Measurements from ENCODE around the gene ATP13A2. TPM values are rescaled to one million over a fixed set of nuclear protein-coding genes. Genes with fewer than 3 reads are reported as not detected.
"Not testable (repeated sequence)": the region's sequence is repeated elsewhere in the genome, so short reads cannot be mapped to it uniquely, and the experiment has no call there.

The ATP13A2 gene
- polyA plus RNA-seq, 3 donors: 17.6 to 37.8 (median 19.5) TPM

DNA sequence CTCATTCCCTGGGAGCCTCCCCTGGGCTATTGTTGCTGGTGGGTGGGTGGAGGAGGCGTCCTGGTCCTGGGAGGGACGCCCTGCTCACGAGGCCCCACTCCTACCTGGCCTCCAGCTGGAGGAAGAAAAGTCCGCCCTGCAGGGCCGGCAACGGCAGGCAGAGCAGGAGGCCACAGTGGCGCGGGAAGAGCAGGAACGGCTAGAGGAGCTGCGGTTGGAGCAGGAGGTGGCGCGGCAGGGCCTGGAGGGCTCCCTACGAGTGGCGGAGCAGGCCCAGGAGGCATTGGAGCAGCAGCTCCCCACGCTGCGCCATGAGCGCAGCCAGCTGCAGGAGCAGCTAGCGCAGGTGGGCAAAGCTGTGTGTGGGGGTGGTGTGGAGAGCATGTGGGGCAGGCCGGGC, 65.1 kb downstream of the ATP13A2 start:
- Histone ChIP-seq H4K20me1 (ENCODE audit: insufficient read depth, low read length) (no peaks in the 10 kb centered on the region), H3K27me3 (ENCODE audit: control insufficient read depth in 2 of 2, insufficient read depth in 2 of 2, low read length in 2 of 2) (no peaks in the 10 kb centered on the region), H3K36me3 (replicated peaks in 1 of 2; ENCODE audit: control insufficient read depth in 1 of 2, insufficient read depth in 2 of 2, low read length in 2 of 2) (peaks cover 0 to 8% of the 10 kb centered on the region in 2 donors), H3K79me2 (ENCODE audit: insufficient read depth, low read length) (no peaks in the 10 kb centered on the region), H3K4me3 (replicated peaks in 1 of 3; ENCODE audit: low read depth in 2 of 3, low read length in 3 of 3) (no peak overlapping the region), H3K27ac (ENCODE audit: low read depth in 1 of 2, low read length in 2 of 2) (no peak overlapping the region), H3K9me3 (replicated peaks in 1 of 2; ENCODE audit: control insufficient read depth in 1 of 2, insufficient read depth in 1 of 2, low read length in 2 of 2) (no peaks in the 10 kb centered on the region), H3K4me2 (replicated peaks; ENCODE audit: extremely low read depth, low read length, poor library complexity, severe bottlenecking) (no peak overlapping the region), H2AFZ (ENCODE audit: insufficient read depth, low read depth, low read length, poor library complexity, severe bottlenecking) (no peak overlapping the region), H3K4me1 (ENCODE audit: control insufficient read depth in 1 of 2, insufficient read depth in 2 of 2, low read length in 2 of 2) (no peaks in the 10 kb centered on the region), H3K9ac (ENCODE audit: insufficient read depth, low read length, poor library complexity, severe bottlenecking) (no peak overlapping the region)
- Mint-ChIP-seq H3K27ac (no peak overlapping the region), H3K36me3 (peaks cover 3 to 9% of the 10 kb centered on the region in 2 donors), H3K4me3 (no peak overlapping the region), H3K9me3 (peaks cover 0 to 2% (median 0%) of the 10 kb centered on the region in 7 donors), H3K27me3 (ENCODE audit: low read depth in 3 of 3) (peaks cover 0 to 2% (median 0%) of the 10 kb centered on the region in 3 donors), H3K4me1 (no peaks in the 10 kb centered on the region)
- 96% methylated on average over 17 of the region's 19 CpGs for WGBS (ENCODE audit: insufficient coverage)
- DNase-seq: no peak
- intact Hi-C loops (cut with micrococcal nuclease): no loop called here
- TF ChIP-seq, protein P1, sequence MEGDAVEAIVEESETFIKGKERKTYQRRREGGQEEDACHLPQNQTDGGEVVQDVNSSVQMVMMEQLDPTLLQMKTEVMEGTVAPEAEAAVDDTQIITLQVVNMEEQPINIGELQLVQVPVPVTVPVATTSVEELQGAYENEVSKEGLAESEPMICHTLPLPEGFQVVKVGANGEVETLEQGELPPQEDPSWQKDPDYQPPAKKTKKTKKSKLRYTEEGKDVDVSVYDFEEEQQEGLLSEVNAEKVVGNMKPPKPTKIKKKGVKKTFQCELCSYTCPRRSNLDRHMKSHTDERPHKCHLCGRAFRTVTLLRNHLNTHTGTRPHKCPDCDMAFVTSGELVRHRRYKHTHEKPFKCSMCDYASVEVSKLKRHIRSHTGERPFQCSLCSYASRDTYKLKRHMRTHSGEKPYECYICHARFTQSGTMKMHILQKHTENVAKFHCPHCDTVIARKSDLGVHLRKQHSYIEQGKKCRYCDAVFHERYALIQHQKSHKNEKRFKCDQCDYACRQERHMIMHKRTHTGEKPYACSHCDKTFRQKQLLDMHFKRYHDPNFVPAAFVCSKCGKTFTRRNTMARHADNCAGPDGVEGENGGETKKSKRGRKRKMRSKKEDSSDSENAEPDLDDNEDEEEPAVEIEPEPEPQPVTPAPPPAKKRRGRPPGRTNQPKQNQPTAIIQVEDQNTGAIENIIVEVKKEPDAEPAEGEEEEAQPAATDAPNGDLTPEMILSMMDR (IDR thresholded peaks at IDR 0.05): no peak

DNA sequence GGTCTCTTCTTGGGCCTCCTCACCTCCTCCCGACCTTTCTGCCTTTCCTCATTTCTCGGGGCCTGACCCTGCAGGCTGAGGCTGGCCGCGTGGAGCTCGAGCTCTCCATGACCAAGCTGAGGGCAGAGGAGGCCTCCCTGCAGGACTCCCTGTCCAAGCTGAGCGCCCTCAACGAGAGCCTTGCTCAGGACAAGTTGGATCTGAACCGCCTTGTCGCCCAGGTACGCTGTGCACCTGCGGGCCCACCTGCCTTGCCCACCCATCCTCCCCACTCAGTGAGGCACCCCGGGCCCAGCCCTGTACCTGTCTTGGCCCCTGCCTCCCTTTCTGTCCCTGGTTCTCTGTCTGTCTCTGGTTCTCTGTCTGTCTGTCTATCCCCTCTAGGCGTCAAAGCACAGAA, 65.5 kb downstream of the ATP13A2 start:
- peak overlapping the region in 1 of 7 donors; percentile 7 for H3K27ac Mint-ChIP-seq
- H3K79me2 ChIP-seq (ENCODE audit: insufficient read depth, low read length); H3K36me3 Mint-ChIP-seq; H3K27ac ChIP-seq (ENCODE audit: low read depth in 1 of 2, low read length in 2 of 2); H3K4me3 ChIP-seq (replicated peaks in 1 of 3; ENCODE audit: low read depth in 2 of 3, low read length in 3 of 3); H3K27me3 ChIP-seq (ENCODE audit: control insufficient read depth in 2 of 2, insufficient read depth in 2 of 2, low read length in 2 of 2); H3K4me1 Mint-ChIP-seq; intact Hi-C loops (cut with micrococcal nuclease); H2AFZ ChIP-seq (ENCODE audit: insufficient read depth, low read depth, low read length, poor library complexity, severe bottlenecking); H3K27me3 Mint-ChIP-seq (ENCODE audit: low read depth in 3 of 3); H4K20me1 ChIP-seq (ENCODE audit: insufficient read depth, low read length); H3K4me3 Mint-ChIP-seq; H3K4me2 ChIP-seq (replicated peaks; ENCODE audit: extremely low read depth, low read length, poor library complexity, severe bottlenecking); DNase-seq; H3K36me3 ChIP-seq (replicated peaks in 1 of 2; ENCODE audit: control insufficient read depth in 1 of 2, insufficient read depth in 2 of 2, low read length in 2 of 2); H3K9ac ChIP-seq (ENCODE audit: insufficient read depth, low read length, poor library complexity, severe bottlenecking); H3K9me3 ChIP-seq (replicated peaks in 1 of 2; ENCODE audit: control insufficient read depth in 1 of 2, insufficient read depth in 1 of 2, low read length in 2 of 2); H3K4me1 ChIP-seq (ENCODE audit: control insufficient read depth in 1 of 2, insufficient read depth in 2 of 2, low read length in 2 of 2); H3K9me3 Mint-ChIP-seq: not testable (repeated sequence)
- 97% methylated on average over 6 of the region's 13 CpGs for WGBS (ENCODE audit: insufficient coverage)

DNA sequence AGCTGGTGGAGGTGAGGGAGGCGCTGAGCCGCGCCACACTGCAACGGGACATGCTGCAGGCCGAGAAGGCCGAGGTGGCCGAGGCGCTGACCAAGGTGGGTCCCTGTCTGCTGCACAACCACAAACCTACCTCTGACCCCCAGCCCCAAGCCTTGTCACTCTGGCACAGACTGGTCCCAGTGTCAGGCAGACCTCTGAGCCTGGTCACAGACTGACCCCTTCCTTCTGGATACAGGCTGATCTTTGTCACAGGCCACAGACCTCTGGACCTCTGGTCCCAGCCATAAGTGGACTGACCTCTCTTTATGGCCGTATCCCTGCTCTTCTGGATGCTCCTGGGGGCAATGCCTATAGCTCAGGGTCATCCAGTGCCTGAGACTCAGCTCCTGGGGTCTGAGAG, 66.2 kb downstream of the ATP13A2 start:
- intact Hi-C loops (cut with micrococcal nuclease); H3K27ac Mint-ChIP-seq; H2AFZ ChIP-seq (ENCODE audit: insufficient read depth, low read depth, low read length, poor library complexity, severe bottlenecking); H3K4me2 ChIP-seq (replicated peaks; ENCODE audit: extremely low read depth, low read length, poor library complexity, severe bottlenecking); H3K4me3 Mint-ChIP-seq; H3K9me3 Mint-ChIP-seq; H3K4me1 ChIP-seq (ENCODE audit: control insufficient read depth in 1 of 2, insufficient read depth in 2 of 2, low read length in 2 of 2); H3K79me2 ChIP-seq (ENCODE audit: insufficient read depth, low read length); H3K9me3 ChIP-seq (replicated peaks in 1 of 2; ENCODE audit: control insufficient read depth in 1 of 2, insufficient read depth in 1 of 2, low read length in 2 of 2); H3K9ac ChIP-seq (ENCODE audit: insufficient read depth, low read length, poor library complexity, severe bottlenecking); DNase-seq; H3K36me3 ChIP-seq (replicated peaks in 1 of 2; ENCODE audit: control insufficient read depth in 1 of 2, insufficient read depth in 2 of 2, low read length in 2 of 2); H3K27me3 Mint-ChIP-seq (ENCODE audit: low read depth in 3 of 3); H3K27ac ChIP-seq (ENCODE audit: low read depth in 1 of 2, low read length in 2 of 2); H3K4me1 Mint-ChIP-seq; H3K27me3 ChIP-seq (ENCODE audit: control insufficient read depth in 2 of 2, insufficient read depth in 2 of 2, low read length in 2 of 2); H3K4me3 ChIP-seq (replicated peaks in 1 of 3; ENCODE audit: low read depth in 2 of 3, low read length in 3 of 3); H4K20me1 ChIP-seq (ENCODE audit: insufficient read depth, low read length): not testable (repeated sequence)
- 67% methylated on average over 1 of the region's 9 CpGs for WGBS (ENCODE audit: insufficient coverage)
- peaks cover 6 to 13% of the 10 kb centered on the region in 2 donors for H3K36me3 Mint-ChIP-seq
